Mammary epithelial cell (primary cell): ENCODE results near the gene UBE2O.

Experiments
- EZH2 ChIP-seq: IDR thresholded peaks from 2 replicates; pipeline ENCODE4 v1.6.1; 2012; ENCODE audit warnings: low read length, inconsistent platforms, borderline replicate concordance
- TF ChIP-seq, protein P1 (sequence below), 2 donors: IDR thresholded peaks in 1 of 2; conservative IDR thresholded peaks in 1 of 2; 2 replicates each; pipeline ENCODE4 v1.5.1; 2011 to 2012; ENCODE audit warnings: inconsistent platforms in 2 of 2, low read length in 2 of 2, mild to moderate bottlenecking in 2 of 2, control low read depth in 1 of 2, low read depth in 1 of 2; ENCODE audit not compliant: insufficient read depth in 1 of 2; ENCODE audit errors: extremely low read depth in 1 of 2

- TF ChIP-seq EZH2 = no peak
- TF ChIP-seq, protein P1, sequence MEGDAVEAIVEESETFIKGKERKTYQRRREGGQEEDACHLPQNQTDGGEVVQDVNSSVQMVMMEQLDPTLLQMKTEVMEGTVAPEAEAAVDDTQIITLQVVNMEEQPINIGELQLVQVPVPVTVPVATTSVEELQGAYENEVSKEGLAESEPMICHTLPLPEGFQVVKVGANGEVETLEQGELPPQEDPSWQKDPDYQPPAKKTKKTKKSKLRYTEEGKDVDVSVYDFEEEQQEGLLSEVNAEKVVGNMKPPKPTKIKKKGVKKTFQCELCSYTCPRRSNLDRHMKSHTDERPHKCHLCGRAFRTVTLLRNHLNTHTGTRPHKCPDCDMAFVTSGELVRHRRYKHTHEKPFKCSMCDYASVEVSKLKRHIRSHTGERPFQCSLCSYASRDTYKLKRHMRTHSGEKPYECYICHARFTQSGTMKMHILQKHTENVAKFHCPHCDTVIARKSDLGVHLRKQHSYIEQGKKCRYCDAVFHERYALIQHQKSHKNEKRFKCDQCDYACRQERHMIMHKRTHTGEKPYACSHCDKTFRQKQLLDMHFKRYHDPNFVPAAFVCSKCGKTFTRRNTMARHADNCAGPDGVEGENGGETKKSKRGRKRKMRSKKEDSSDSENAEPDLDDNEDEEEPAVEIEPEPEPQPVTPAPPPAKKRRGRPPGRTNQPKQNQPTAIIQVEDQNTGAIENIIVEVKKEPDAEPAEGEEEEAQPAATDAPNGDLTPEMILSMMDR (conservative IDR thresholded peaks at IDR 0.05 in 1 of 2, IDR thresholded peaks at IDR 0.05 in 1 of 2; ENCODE audit: extremely low read depth in 1 of 2, insufficient read depth in 1 of 2, low read depth in 1 of 2, low read length in 2 of 2) = no peak
Observed at GRCh38 chr17:76496464-76496863, 43.5 kb upstream of the UBE2O start.
